ENCODE data around the gene ANXA2R. TPM values are rescaled to one million over a fixed set of nuclear protein-coding genes. Genes with fewer than 3 reads are reported as not detected.
A peak's percentile ranks its signal among the peaks of the same experiment; 100 is the strongest.
"Not testable (repeated sequence)": the region's sequence is repeated elsewhere in the genome, so short reads cannot be mapped to it uniquely, and the experiment has no call there.

The ANXA2R gene
- total RNA-seq, 1 donor = 3.6 TPM

DNA sequence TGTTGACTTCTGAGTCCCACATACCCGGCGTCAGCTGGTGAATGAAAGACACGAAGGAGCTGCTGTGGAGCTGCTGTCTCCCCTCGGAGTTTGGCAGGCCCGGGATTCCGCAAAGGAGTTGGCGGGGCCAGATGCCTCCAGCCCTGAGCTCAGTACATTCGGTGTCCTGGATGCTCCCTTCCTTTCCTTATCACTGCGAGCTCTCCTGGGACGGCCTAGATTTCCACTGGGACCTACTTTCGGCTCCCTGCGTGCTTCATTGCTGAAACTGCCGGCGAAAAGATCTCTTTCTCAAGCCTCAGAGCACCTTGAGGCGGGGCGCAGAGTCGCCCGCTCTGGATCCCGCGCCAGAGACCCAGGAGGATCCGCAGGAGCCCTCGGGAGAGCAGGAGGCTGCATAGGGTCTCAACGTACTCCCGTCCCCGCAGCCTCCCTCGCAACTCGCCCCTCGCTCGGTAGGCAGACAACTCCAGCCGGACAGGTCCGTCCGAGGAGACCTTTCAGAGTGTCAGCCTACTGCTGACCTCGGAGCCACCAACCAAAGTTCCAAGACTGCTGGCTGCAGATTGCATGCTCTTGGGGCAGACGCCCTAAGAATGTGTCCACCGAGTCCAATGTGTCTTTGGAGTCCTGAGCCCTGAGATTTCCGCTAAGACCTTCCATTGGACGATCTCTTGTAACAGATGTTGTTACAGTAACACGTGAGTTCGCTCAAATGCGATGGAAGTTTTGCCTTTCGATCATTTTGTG lies 6.1 kb downstream of the ANXA2R start:
- H2AFZ ChIP-seq (ENCODE audit: low read length) = peak overlapping the region; percentile 17
- TF ChIP-seq, protein P1, sequence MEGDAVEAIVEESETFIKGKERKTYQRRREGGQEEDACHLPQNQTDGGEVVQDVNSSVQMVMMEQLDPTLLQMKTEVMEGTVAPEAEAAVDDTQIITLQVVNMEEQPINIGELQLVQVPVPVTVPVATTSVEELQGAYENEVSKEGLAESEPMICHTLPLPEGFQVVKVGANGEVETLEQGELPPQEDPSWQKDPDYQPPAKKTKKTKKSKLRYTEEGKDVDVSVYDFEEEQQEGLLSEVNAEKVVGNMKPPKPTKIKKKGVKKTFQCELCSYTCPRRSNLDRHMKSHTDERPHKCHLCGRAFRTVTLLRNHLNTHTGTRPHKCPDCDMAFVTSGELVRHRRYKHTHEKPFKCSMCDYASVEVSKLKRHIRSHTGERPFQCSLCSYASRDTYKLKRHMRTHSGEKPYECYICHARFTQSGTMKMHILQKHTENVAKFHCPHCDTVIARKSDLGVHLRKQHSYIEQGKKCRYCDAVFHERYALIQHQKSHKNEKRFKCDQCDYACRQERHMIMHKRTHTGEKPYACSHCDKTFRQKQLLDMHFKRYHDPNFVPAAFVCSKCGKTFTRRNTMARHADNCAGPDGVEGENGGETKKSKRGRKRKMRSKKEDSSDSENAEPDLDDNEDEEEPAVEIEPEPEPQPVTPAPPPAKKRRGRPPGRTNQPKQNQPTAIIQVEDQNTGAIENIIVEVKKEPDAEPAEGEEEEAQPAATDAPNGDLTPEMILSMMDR (IDR thresholded peaks at IDR 0.05; ENCODE audit: extremely low read depth, low read depth, low read length) = no peak
- no peak overlapping the region for H3K4me3 ChIP-seq (ENCODE audit: insufficient read depth, low read length)
- H3K27ac ChIP-seq (ENCODE audit: low read depth, low read length) = no peak overlapping the region
- no peaks in the 10 kb centered on the region for H3K9me3 ChIP-seq (ENCODE audit: low read depth, low read length)
- no peaks in the 10 kb centered on the region for H3K27me3 ChIP-seq (ENCODE audit: insufficient read depth, low read length)
- no peaks in the 10 kb centered on the region for H3K36me3 ChIP-seq (ENCODE audit: insufficient read depth, low read length)
- no peak for DNase-seq (ENCODE audit: insufficient read length, low spot score, missing footprints)
- H3K79me2 ChIP-seq (ENCODE audit: insufficient read depth, low read length) = peaks cover 46% of the 10 kb centered on the region
- no peak overlapping the region for H3K4me2 ChIP-seq (ENCODE audit: insufficient read depth, low read length)
- H4K20me1 ChIP-seq (ENCODE audit: insufficient read depth, low read length) = no peaks in the 10 kb centered on the region
- no peaks in the 10 kb centered on the region for H3K4me1 ChIP-seq (ENCODE audit: insufficient read depth, low read length)

DNA sequence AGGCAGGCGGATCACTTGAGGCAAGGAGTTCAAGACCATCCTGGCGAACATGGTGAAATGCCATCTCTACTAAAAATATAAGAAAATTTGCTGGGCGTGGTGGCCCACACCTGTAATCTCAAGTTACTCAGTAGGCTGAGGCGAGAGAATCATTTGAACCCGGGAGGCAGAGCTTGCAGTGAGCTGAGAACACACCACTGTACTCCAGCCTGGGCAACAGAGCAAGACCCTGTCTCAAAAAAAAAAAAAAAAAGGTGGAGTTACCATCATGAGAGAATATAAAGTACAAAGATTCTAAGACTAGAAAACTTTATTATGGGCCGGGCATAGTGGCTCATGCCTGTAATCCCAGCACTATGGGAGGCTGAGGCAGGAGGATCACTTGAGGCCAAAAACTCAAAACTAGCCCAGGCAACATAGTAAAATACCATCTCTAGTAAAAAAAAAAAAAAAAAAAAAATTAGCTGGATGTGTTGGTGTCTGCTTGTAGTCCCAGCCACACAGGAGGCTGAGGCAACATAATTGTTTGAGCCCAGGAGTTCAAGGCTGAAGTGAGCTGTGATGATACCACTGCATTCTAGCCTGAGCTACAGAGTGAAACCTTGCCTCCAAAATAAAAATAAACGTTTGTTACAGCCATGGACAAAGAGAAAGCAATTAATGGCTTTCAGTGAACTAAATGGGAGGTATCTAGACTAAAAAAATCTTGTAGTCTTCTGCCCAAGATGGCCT lies 12.9 kb downstream of the ANXA2R start:
- no peaks in the 10 kb centered on the region for H3K27me3 ChIP-seq (ENCODE audit: insufficient read depth, low read length)
- H3K27ac ChIP-seq (ENCODE audit: low read depth, low read length) = no peak overlapping the region
- H2AFZ ChIP-seq (ENCODE audit: low read length) = no peak overlapping the region
- no peaks in the 10 kb centered on the region for H4K20me1 ChIP-seq (ENCODE audit: insufficient read depth, low read length)
- H3K4me1 ChIP-seq (ENCODE audit: insufficient read depth, low read length) = no peaks in the 10 kb centered on the region
- H3K4me2 ChIP-seq (ENCODE audit: insufficient read depth, low read length) = no peak overlapping the region
- no peaks in the 10 kb centered on the region for H3K9me3 ChIP-seq (ENCODE audit: low read depth, low read length)
- TF ChIP-seq, protein P1 (IDR thresholded peaks at IDR 0.05; ENCODE audit: extremely low read depth, low read depth, low read length) = no peak
- H3K79me2 ChIP-seq (ENCODE audit: insufficient read depth, low read length) = peaks cover 5% of the 10 kb centered on the region
- H3K36me3 ChIP-seq (ENCODE audit: insufficient read depth, low read length) = no peaks in the 10 kb centered on the region
- no peak for DNase-seq (ENCODE audit: insufficient read length, low spot score, missing footprints)
- H3K4me3 ChIP-seq (ENCODE audit: insufficient read depth, low read length) = no peak overlapping the region

DNA sequence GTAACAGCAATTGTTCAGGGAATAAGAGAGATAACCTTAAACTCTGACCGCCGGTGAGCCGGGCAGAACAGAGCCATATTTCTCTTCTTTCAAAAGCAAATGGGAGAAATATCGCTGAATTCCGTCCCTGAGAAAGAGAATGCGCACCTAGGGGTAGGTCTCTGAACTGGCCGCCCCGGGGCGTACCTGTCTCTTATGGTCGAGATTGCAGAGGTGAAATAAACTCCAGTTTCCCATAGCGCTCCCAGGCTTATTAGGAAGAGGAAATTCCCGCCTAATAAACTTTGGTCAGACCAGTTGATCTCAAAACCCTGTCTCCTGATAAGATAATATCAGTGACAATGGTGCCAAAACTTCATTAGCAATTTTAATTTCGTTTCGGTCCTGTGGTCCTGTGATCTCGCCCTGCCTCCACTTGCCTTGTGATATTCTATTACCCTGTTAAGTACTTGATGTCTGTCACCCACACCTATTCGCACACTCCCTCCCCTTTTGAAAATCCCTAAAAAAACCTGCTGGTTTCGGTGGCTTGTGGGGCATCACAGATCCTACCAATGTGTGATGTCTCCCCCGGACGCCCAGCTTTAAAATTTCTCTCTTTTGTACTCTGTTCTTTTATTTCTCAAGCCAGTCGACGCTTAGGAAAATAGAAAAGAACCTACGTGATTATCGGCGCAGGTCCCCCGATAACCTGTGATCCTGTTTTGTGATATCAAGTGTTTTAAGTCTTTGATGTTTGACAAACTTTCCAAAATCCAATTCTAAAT lies 14.8 kb downstream of the ANXA2R start:
- not testable (repeated sequence) for H3K79me2 ChIP-seq (ENCODE audit: insufficient read depth, low read length); DNase-seq (ENCODE audit: insufficient read length, low spot score, missing footprints); H3K9me3 ChIP-seq (ENCODE audit: low read depth, low read length)

DNA sequence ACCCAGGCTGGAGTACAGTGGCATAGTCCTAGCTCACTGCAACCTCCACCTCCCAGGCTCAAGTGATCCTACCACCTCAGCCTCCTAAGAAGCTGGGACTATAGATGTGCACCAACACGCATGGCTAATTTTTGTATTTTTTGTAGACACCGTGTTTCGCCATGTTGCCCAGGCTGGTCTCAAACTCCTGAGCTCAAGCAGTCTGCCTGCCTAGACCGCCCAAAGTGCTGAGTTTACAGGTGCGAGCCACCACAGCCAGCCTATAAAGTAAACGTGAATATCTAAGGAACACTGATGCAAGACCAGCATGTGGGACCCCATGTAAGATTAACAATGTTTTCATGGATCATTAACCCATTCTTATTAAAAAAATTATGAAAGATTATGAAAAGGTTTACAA lies 15.9 kb downstream of the ANXA2R start:
- no peak overlapping the region for H2AFZ ChIP-seq (ENCODE audit: low read length)
- no peaks in the 10 kb centered on the region for H3K27me3 ChIP-seq (ENCODE audit: insufficient read depth, low read length)
- no peaks in the 10 kb centered on the region for H3K36me3 ChIP-seq (ENCODE audit: insufficient read depth, low read length)
- peaks cover 11% of the 10 kb centered on the region for H3K79me2 ChIP-seq (ENCODE audit: insufficient read depth, low read length)
- no peaks in the 10 kb centered on the region for H4K20me1 ChIP-seq (ENCODE audit: insufficient read depth, low read length)
- H3K4me1 ChIP-seq (ENCODE audit: insufficient read depth, low read length) = peaks cover 6% of the 10 kb centered on the region
- H3K27ac ChIP-seq (ENCODE audit: low read depth, low read length) = no peak overlapping the region
- no peak overlapping the region for H3K4me2 ChIP-seq (ENCODE audit: insufficient read depth, low read length)
- no peaks in the 10 kb centered on the region for H3K9me3 ChIP-seq (ENCODE audit: low read depth, low read length)
- H3K4me3 ChIP-seq (ENCODE audit: insufficient read depth, low read length) = no peak overlapping the region
- DNase-seq (ENCODE audit: insufficient read length, low spot score, missing footprints) = no peak
- TF ChIP-seq, protein P1 (IDR thresholded peaks at IDR 0.05; ENCODE audit: extremely low read depth, low read depth, low read length) = no peak

More for the DNA sequence above, 14.8 kb downstream of the ANXA2R start:
- not testable (repeated sequence) for H3K4me1 ChIP-seq (ENCODE audit: insufficient read depth, low read length); H2AFZ ChIP-seq (ENCODE audit: low read length); H3K4me3 ChIP-seq (ENCODE audit: insufficient read depth, low read length); H3K27me3 ChIP-seq (ENCODE audit: insufficient read depth, low read length); H3K4me2 ChIP-seq (ENCODE audit: insufficient read depth, low read length); H3K36me3 ChIP-seq (ENCODE audit: insufficient read depth, low read length); H3K27ac ChIP-seq (ENCODE audit: low read depth, low read length); H4K20me1 ChIP-seq (ENCODE audit: insufficient read depth, low read length)
